ENCODE results near the gene UNC80. TPM values are rescaled to one million over a fixed set of nuclear protein-coding genes. Genes with fewer than 3 reads are reported as not detected.

The UNC80 gene
- polyA plus RNA-seq, 1 donor from 2014 or later: 10.4 TPM

- no peak overlapping the region for H2AFZ ChIP-seq (ENCODE audit: low read depth, low read length)
- TF ChIP-seq TAF1 (IDR thresholded peaks at IDR 0.05; ENCODE audit: low read depth) (no peak), RAD21 (conservative IDR thresholded peaks at IDR 0.05) (no peak), EZH2 (IDR thresholded peaks at IDR 0.05; ENCODE audit: borderline replicate concordance, insufficient read depth, low read length, poor library complexity, severe bottlenecking) (no peak), SMC3 (conservative IDR thresholded peaks at IDR 0.05; ENCODE audit: poor library complexity) (no peak), CTCF (IDR thresholded peaks at IDR 0.05; ENCODE audit: poor library complexity, severe bottlenecking) (no peak), REST (IDR thresholded peaks at IDR 0.05; ENCODE audit: borderline replicate concordance) (no peak)
- H3K9me2 ChIP-seq (ENCODE audit: insufficient read depth, low read length): no peaks in the 10 kb centered on the region
- no peaks in the 10 kb centered on the region for H3K27me3 ChIP-seq (ENCODE audit: insufficient read depth, low read depth, low read length)
- no peak overlapping the region for H3K9ac ChIP-seq (ENCODE audit: low read length)
- H3K4me2 ChIP-seq (ENCODE audit: low read length): no peak overlapping the region
- no peak overlapping the region for H3K4me3 ChIP-seq (ENCODE audit: low read length)
- no peaks in the 10 kb centered on the region for H3F3A ChIP-seq (ENCODE audit: insufficient read depth, low read length, poor library complexity, severe bottlenecking)
- peaks cover 11% of the 10 kb centered on the region for H3K36me3 ChIP-seq (ENCODE audit: insufficient read depth, low read length)
- H4K20me1 ChIP-seq (ENCODE audit: insufficient read depth): no peaks in the 10 kb centered on the region
- H3K27ac ChIP-seq (ENCODE audit: low read length): no peak overlapping the region
- H3K9me3 ChIP-seq (ENCODE audit: low read length): no peaks in the 10 kb centered on the region
- no peaks in the 10 kb centered on the region for H3K79me2 ChIP-seq (replicated peaks; ENCODE audit: insufficient read depth, low read length)
Observed at GRCh38 chr2:209933499-209934483, 162.2 kb downstream of the UNC80 start.

GRCh38 chr2:209936106-209936666 is 164.6 kb downstream of the UNC80 start:
- Histone ChIP-seq H3K36me3 (ENCODE audit: insufficient read depth, low read length) (peaks cover 11% of the 10 kb centered on the region), H3K4me3 (ENCODE audit: low read length) (no peak overlapping the region), H3K9me3 (ENCODE audit: low read length) (no peaks in the 10 kb centered on the region), H3F3A (ENCODE audit: insufficient read depth, low read length, poor library complexity, severe bottlenecking) (no peaks in the 10 kb centered on the region), H2AFZ (ENCODE audit: low read depth, low read length) (no peak overlapping the region), H4K20me1 (ENCODE audit: insufficient read depth) (no peaks in the 10 kb centered on the region), H3K4me2 (ENCODE audit: low read length) (no peak overlapping the region), H3K27ac (ENCODE audit: low read length) (no peak overlapping the region), H3K9me2 (ENCODE audit: insufficient read depth, low read length) (no peaks in the 10 kb centered on the region), H3K79me2 (replicated peaks; ENCODE audit: insufficient read depth, low read length) (no peaks in the 10 kb centered on the region), H3K9ac (ENCODE audit: low read length) (no peak overlapping the region), H3K27me3 (ENCODE audit: insufficient read depth, low read depth, low read length) (no peaks in the 10 kb centered on the region)
- TF ChIP-seq EP300 (conservative IDR thresholded peaks at IDR 0.05; ENCODE audit: poor library complexity, severe bottlenecking) (no peak), RAD21 (conservative IDR thresholded peaks at IDR 0.05) (no peak), POLR2AphosphoS5 (IDR thresholded peaks at IDR 0.05) (no peak), EZH2 (IDR thresholded peaks at IDR 0.05; ENCODE audit: borderline replicate concordance, insufficient read depth, low read length, poor library complexity, severe bottlenecking) (no peak), MXI1 (conservative IDR thresholded peaks at IDR 0.05; ENCODE audit: poor library complexity, severe bottlenecking) (no peak), TAF1 (IDR thresholded peaks at IDR 0.05; ENCODE audit: low read depth) (no peak), CTCF (IDR thresholded peaks at IDR 0.05; ENCODE audit: poor library complexity, severe bottlenecking) (no peak), REST (IDR thresholded peaks at IDR 0.05; ENCODE audit: borderline replicate concordance) (no peak), SMC3 (conservative IDR thresholded peaks at IDR 0.05; ENCODE audit: poor library complexity) (no peak)
